ENCODE data around the gene ZCCHC7. TPM values are rescaled to one million over a fixed set of nuclear protein-coding genes. Genes with fewer than 3 reads are reported as not detected.

ZCCHC7 gene
- total and polyA plus RNA-seq, 2 of the 8 experiments (the other 6 are each of a cell fraction or from before 2014, with no cell fraction given): 12.2 to 27.5 TPM

GRCh38 chr9:37286530-37287175 is 166.3 kb downstream of the ZCCHC7 start (continued):
- TF ChIP-seq BCL11A (IDR thresholded peaks at IDR 0.05; ENCODE audit: low read depth in 2 of 2, low read length in 2 of 2): no peak
- no peak for TF ChIP-seq CEBPB (IDR thresholded peaks at IDR 0.05; ENCODE audit: low read depth, low read length)
- no peak for TF ChIP-seq HDAC2 (IDR thresholded peaks at IDR 0.05; ENCODE audit: borderline replicate concordance in 1 of 2, low read depth in 2 of 2, low read length in 2 of 2)
- no peak for TF ChIP-seq MAFK (IDR thresholded peaks at IDR 0.05; ENCODE audit: low read depth, low read length)
